Skin epidermis (tissue), 12 donors: ENCODE measurements around the gene DMC1.
"Not testable (repeated sequence)": the region's sequence is repeated elsewhere in the genome, so short reads cannot be mapped to it uniquely, and the experiment has no call there.

Experiments used
- H3K27ac ChIP-seq, 21 experiments: fragments of 200-600 bp; sonication (generic) in 11 of 21; one replicate each; pipeline ENCODE4 v1.5.0; 2020; ENCODE audit warnings: mild to moderate bottlenecking in 3 of 21, inconsistent platforms in 2 of 21, moderate library complexity in 2 of 21
- H3K4me3 ChIP-seq, 7 experiments: fragments of 200-600 bp; sonication (generic) in 2 of 7; one replicate each; pipeline ENCODE4 v1.5.0; 2020; ENCODE audit warnings: inconsistent platforms in 2 of 7, mild to moderate bottlenecking in 2 of 7, moderate library complexity in 1 of 7

DMC1 gene, protein sequence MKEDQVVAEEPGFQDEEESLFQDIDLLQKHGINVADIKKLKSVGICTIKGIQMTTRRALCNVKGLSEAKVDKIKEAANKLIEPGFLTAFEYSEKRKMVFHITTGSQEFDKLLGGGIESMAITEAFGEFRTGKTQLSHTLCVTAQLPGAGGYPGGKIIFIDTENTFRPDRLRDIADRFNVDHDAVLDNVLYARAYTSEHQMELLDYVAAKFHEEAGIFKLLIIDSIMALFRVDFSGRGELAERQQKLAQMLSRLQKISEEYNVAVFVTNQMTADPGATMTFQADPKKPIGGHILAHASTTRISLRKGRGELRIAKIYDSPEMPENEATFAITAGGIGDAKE

DNA sequence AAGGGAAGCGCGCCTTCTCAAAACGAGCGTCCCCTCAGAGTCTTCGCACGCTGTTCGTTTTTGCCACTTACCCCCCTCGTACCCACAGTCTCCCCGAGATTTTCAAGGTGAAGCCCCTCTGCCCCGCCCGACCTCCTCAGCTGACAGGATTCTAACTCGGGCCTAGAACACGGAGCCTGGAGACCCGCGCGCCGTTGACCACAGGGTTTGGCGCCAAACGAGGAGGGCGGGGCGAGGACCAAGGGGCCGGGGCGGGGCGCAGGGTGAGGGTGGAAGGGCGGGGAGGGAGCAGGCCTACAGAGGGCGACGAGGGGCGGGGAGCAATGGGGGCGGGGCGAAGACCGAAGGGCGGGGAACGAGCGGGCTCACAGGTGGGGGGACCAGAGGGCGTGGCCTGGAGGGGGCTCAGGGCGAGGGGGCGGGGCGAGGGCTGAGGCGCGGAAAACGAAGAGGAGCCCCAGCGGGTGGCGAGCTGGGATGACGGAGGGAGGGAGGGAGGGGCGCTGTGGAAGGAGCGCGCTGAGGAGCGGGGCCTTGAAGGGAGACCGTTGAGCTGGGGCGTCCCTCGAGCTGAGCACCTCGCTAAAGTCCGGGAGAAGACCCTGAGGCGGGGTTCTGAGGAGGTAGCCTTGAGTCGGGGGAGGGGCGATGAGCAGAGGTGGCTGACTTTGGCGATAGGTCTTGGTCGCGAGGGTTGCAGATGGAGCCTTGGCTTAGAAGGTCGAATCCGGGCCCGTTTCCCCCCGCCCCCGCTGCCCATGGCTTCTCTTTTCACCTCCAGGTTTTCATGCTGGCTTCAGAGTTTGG is at the start of gene DMC1:
DMC1 (minus strand) TSS at position 212 of the 807 bp plus-strand sequence. CDS start 1,927 bp downstream, outside the sequence.
- peak within 1 kb of the TSS in 16 of 21 experiments; percentile 20 to 83 (median 68) for H3K27ac ChIP-seq
- peak within 1 kb of the TSS; percentile 44 to 70 (median 45) for H3K4me3 ChIP-seq

DNA sequence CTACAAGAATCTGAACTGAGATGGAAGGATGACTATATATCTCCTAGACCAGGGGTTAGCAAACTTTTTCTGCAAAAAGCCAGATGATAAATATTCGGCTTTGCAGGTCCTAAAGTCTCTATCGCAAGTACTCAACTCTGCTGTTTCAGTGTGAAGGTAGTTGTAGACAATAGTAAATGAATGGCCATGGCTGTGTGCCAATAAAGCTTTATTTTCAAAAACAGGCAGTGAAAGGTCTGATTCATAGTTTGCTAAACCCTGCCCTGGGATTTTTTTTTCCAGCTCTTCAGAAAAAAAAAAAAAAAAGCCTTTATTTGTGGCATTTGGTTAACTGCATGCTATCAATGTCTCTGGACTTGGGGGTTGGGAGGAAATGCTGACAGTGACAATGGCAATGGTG is 48.7 kb upstream of the DMC1 start:
- no peak overlapping the region for H3K4me3 ChIP-seq
- H3K27ac ChIP-seq, result no peak overlapping the region

DNA sequence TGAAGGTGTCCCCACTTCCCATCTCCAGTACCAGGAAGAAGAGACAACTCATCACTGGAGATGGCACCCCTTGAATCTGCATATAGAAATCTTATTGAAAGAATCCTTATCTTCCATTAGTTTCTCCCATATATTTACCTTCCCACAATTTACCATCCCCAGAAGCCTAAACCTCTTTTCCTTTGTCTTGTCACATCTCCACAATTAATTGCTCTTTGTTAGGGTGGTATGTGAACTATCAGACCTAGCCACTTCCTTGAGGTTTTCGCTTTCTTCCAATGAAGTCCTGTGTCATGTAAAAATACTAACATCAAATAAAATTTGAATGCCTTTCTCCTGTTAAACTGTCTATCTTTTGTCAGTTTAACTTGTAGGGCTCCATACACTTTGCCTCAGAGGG is 48.3 kb upstream of the DMC1 start:
- Histone ChIP-seq H3K27ac (no peak overlapping the region), H3K4me3 (no peak overlapping the region)

DNA sequence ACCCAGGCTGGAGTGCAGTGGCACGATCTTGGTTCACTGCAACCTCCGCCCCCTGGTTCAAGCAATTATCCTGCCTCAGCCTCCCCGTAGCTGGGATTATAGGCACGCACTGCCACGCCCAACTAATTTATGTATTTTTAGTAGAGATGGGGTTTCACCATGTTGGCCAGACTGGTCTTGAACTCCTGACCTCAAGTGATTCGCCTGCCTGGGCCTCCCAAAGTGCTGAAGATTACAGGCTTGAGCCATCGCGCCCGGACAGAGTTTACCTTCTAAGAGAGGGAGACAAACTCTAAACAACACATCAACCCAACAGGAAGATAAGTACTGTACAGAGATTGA is 45.1 kb upstream of the DMC1 start:
- not testable (repeated sequence) for H3K4me3 ChIP-seq, H3K27ac ChIP-seq

DNA sequence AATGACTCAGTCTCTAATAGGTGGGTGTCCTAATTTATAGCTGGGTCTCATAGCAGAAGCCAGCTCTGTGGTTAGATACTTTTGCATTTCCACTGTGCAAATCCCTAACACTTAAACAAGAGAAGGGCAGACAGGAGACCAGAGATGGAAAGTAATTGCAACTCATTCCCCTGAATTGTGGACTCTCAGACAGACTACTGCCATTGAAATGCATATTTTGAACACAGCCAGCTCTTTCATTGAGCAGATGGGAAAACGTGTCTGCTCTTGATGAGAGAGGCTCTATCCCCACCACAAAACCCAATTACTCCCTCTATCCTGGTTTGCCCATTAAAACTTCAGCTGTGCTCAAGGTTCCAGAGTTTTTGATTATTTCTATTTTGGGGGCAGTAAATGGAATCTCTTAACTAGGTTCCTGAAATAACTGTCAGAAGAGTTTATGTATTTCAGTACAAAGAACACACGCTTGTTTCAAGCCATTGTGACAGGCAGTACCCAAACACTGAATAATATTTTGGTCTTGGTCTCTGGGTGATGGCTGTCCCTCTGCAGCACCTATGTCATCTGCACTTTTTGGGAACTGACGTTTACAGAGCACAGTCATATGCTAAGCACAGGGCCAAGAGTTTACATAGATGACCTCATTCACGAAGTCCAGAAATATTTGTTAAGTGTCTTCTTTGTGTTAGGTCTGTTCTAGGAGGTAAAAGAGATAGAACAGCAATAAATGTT is 44.5 kb upstream of the DMC1 start:
- no peak overlapping the region for H3K27ac ChIP-seq
- no peak overlapping the region for H3K4me3 ChIP-seq

DNA sequence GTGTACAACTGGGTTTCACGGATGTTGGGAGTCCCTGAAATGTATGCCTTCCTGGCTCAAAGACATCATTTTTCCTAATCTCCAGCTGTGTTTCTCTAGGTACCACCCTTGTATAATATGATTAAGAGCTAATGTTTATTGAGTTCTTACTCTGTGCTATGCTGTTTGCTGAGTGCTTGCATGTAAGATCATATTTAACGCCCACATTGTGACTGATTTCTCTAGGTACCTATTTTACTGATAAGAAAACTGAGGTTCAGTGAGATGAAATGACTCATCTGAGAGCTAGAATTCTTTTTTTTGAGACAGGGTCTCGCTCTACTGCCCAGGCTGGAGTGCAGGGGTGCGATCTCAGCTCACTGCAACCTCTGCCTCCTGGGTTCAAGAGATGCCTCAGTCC is 43.6 kb upstream of the DMC1 start:
- Histone ChIP-seq H3K4me3 (no peak overlapping the region), H3K27ac (no peak overlapping the region)

GRCh38 chr22:38612217-38613006 is 42.4 kb upstream of the DMC1 start:
- no peak overlapping the region for H3K27ac ChIP-seq

GRCh38 chr22:38611559-38611958 is 41.6 kb upstream of the DMC1 start:
- H3K27ac ChIP-seq, result no peak overlapping the region

More at GRCh38 chr22:38612217-38613006, 42.4 kb upstream of the DMC1 start:
- no peak overlapping the region for H3K4me3 ChIP-seq

DNA sequence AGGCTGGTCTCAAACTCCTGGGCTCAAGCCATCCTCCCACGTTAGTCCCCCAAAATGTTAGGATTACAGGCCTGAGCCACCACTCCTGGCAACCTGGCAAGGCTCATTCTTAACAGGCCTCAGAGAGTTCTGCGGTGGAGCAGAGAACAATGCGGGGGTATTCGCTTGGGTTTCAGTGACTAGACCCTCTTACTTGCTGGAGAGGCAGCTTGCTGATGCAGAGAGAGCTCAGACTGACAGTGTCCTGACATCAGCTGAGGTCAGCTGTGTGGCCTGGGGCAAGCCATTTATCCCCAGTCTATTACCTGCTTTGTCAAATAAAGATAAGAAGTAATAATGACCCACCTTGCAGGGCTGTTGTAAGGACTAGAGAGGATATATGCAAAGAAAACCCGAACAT is 40.3 kb upstream of the DMC1 start:
- no peak overlapping the region for H3K27ac ChIP-seq
- no peak overlapping the region for H3K4me3 ChIP-seq

More at GRCh38 chr22:38611559-38611958, 41.6 kb upstream of the DMC1 start:
- H3K4me3 ChIP-seq, result no peak overlapping the region

DNA sequence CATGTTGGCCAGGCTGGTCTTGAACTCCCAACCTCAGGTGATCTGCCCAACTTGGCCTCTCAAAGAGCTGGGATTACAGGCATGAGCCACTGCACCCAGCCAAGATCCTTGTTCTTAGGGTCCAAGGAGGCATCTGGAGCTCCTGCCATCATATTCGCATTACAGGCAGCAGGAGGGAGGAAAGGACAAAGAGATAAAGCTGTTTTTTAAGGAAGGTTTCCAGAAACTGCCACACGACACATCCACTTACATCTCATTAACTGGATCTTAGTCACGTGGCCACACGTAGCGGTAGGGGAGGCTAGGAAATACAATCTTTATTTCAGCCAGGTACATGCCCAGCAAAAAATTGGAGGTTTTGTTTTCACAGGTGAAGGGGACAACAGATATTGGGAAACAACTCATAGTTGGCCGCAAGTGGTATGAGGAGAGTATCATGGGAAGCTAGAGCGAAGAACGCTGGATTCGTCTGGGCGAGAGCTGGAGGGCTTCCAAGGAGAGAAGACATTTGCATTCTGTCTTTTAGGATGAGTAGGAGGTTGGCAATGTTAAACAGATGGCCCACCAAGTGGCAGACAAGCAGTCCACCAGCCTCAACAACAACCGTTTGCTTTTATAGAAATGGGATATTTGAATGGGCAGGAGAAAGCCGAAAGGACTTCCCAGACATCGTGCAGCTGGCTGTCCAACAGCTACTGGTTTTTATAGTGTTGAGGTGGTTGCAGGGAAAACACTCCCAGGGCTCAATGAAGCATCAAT is 39.2 kb upstream of the DMC1 start:
- Histone ChIP-seq H3K27ac (no peak overlapping the region), H3K4me3 (no peak overlapping the region)

- Histone ChIP-seq H3K27ac (no peak overlapping the region), H3K4me3 (no peak overlapping the region)
Observed at GRCh38 chr22:38607680-38608079, 37.7 kb upstream of the DMC1 start.

DNA sequence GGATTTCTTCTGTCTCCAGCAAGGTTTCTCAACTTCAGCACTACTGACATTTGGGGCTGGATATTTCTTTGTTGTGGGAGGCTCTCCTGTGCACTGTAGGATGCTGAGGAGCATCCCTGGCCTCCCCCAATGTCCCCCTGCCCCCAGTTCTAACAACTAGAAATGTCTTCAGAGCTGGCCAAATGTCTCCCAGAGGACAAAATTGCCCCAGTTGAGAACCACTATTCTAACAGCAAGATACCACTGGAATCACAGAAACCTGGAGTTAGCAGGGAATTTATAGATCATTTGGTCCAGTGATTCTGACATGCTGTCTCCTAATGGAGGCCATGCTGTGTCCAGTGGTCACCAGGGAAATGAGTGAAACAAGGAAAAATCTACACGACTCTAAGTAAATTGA is 32.2 kb upstream of the DMC1 start:
- Histone ChIP-seq H3K27ac (no peak overlapping the region), H3K4me3 (no peak overlapping the region)

DNA sequence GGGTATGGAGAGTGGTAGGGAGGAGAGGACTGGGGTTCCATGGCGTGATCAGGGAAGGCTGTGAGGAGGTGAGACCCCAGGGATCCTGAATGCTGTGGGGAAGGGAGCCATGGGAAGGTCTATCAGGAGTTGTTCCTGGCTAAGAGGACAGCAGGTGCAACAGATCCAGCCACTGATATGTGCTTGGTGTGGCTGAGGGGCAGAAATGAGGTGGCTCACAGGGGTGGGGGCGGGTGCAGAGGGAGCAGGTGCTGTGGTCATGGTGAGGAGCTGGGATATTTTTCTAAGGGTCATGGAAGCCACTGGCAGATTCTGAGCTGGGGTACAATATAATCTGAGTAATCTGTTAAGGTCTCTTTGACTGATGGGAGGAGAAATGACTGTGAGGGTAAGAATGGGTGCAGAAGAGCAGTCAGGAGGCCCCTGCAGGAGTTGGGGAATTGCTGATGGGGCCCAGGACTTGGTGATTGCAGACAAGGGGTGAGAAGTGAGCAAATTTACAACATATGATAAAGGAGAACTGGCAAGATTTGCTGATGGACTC is 31.3 kb upstream of the DMC1 start:
- Histone ChIP-seq H3K4me3 (no peak overlapping the region), H3K27ac (no peak overlapping the region)

DNA sequence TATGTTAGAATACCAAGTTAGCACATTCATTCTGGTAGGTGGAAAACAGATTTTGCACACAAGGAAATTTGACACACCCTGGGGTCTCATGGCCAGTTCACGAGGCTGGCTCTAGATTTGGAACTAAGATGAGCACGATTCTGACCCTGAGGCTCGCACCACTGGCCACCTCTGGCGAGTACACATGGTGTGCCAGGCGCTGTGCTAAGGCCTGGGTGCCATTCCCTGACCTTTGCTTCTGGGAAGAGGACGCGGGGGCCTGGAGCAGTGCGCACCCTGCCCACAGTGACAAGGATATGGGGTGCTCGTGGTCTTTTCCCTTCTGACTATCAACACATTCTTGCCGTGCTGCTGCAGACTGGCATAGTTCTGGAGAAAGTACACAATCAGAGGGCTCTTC is 29.5 kb upstream of the DMC1 start:
- Histone ChIP-seq H3K4me3 (no peak overlapping the region), H3K27ac (no peak overlapping the region)

- H3K4me3 ChIP-seq, H3K27ac ChIP-seq: not testable (repeated sequence)
Observed at GRCh38 chr22:38582923-38583322, 12.9 kb upstream of the DMC1 start.

DNA sequence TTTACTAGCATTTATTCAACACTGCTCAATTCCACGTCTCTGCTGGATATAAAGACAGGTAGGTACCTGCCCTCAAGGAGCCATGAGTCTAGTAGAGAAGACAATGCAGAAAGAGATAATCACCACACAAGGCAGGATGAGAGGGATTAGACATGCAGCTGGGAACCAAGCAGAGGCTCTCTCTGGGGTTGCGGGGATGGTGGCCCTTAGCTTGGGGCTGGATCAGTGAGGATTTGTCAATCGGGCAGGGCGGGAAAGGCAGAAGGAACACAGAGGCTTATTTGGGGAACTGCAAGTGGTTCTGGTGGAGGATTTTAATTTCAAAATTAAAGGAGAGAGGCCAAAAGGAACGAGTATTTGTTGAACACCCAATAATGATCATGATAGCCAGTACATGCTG is 8.5 kb upstream of the DMC1 start:
- Histone ChIP-seq H3K4me3 (no peak overlapping the region), H3K27ac (no peak overlapping the region)

- no peak overlapping the region for H3K4me3 ChIP-seq
- H3K27ac ChIP-seq, result no peak overlapping the region
Observed at GRCh38 chr22:38572065-38572464, 2.1 kb upstream of the DMC1 start.

DNA sequence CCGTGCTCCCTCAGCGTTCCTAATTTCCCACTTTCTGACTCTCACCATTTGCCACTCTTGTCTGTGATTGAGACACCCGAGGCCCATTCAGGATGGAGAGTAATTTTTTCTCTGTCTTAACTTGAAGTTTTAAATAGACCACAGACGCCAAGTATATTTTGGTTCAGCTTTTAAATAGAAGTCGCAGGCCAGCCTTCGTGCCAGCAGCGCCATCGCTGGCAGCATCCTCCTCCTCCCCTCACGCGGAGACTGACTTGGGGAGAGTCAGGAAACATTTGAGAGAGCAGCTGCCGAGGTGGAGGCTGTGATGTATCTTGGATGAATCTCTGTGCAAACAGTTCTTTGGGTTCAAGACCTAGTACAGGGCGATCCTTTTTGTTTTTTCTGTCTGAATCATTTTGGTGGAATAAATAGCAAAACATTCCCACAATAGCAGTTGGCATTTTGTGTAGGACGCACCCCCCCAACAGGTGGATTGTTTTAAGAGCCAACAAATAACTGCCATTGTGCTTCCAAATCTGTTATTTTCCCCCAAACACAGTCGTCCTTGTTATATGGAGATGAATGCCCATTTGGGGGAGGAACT is 889 bp upstream of the DMC1 start:
- peak overlapping the region in 13 of 21 experiments; percentile 20 to 83 (median 73) for H3K27ac ChIP-seq
- peak overlapping the region; percentile 44 to 70 (median 45) for H3K4me3 ChIP-seq
